Stimulated activated CD4-positive, alpha-beta T cell treated with anti-CD3 and anti-CD28 coated beads, Interleukin-15, amount 100 ng/mL, for 1 hour (primary cell): Measurements from ENCODE around the gene R3HCC1L.

Experiments
- DNase-seq, 2 donors: peaks; one replicate each; pipeline ENCODE4 v3.0.0-alpha.2; 2020; ENCODE audit warnings: low read depth in 1 of 2, low spot score in 1 of 2

The R3HCC1L gene

DNA sequence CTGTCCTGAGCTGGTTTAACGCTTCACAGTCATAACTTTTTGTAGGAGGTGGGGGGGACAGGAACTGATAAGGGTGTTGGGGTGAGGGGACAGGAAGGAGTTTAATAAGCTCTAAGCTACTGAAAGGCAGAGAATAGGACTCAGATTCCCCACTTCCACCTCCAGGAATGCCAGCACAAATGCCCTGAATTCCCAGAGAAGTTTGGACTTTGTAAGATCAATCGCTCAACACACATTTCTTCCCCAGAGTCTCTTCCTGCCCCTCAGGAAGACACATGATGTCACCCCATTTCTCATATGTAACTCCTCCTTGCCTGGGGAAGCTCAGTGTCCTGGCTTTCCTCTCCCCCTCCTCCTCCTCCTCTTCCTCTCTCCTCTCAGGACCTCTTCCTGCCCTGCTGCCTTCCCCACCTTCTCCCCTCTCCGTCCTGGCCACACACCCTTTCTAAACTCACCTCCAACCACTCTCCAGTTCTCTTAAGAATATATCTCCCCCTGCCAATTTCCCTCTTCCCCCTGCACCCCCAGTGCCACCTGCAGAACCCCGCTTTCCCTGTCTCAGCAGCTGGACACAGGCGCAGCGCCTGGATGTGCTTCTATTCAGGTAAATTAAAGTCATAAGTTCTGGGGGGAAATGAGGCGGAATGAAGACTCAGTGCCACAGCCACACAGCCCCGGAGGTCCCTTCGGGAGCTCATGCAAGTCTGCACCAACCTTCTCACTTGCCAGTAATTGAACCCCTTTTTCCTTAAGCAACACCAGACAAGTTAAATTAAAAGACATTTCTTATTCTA is 138.8 kb downstream of the R3HCC1L start:
- no peak for DNase-seq

DNA sequence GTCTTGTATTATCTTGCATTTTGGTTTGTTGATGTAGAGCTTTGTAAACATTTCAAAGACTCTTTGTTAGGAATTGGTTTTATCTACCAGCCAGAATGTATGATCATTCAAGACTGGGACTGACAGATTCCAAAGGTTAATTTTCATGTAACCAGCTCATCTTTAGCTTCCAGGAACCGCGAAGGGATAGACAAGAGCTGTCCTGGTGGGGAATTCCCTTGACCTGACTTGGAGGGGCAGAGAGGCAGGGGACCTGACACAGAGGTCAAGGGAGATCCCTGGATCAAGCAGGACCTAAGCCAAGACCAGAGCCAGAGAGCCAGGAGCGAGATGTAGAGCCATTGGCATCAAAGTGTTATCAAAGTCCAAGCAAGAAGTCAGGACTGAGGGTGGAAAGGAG is 140.1 kb downstream of the R3HCC1L start:
- no peak for DNase-seq

DNA sequence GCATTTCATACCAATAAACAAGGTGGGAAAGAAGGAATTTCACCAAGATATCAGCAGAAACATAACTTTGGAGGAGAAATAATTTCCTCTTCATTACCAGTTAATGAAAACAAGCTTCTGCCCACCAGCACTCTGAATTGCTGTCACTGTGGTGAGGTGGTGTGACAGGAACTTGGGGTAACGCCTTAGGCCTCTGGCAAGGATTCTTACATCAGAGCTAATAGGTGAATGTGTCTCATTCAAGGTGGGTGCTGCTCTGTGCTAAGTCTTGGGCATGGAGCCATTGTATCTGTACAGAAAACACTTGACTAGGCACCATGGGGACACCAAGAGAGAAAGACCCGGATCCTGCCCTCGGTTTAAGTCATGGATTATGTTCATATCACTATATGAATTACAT is 141.9 kb downstream of the R3HCC1L start:
- no peak for DNase-seq

DNA sequence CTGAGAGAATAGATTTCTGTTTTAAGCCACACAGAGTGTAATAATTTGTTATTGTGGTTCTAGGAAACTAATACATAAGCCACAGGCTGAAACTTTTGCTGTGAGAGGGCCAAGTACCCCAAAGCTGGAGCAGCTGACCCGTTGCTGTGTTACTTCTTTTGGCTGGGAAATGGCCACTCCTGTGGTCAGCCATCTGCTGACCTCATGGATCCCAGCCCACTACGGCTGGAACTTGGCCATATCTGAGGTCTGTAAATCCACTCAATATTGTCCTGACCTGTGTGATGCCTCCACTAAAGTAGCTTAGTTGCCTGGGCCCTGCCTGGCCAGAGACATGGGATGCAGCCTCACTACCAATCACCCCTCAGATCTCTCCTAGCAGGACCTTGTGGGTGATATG is 151.0 kb downstream of the R3HCC1L start:
- DNase-seq = no peak

DNA sequence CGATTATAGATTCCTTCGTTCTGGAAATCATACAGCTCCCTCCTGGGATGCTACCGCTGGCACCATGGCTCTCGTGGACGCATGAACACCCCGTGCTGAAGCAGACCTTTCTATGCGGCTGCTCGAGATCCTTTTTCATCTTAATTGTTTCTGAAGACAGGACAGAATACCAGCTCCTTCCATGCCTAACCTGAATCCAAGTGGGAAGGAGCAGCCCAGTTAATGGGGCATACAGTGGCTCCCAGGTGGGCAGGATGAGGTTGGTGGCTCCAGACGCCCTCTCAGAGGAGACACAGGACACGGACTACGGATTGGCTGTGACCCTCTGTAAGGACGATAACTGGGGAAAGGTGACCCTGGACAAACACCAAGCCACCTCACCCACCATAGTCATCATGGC is 152.0 kb downstream of the R3HCC1L start:
- no peak for DNase-seq

GRCh38 chr10:98287321-98287720 is 152.9 kb downstream of the R3HCC1L start:
- DNase-seq = no peak

DNA sequence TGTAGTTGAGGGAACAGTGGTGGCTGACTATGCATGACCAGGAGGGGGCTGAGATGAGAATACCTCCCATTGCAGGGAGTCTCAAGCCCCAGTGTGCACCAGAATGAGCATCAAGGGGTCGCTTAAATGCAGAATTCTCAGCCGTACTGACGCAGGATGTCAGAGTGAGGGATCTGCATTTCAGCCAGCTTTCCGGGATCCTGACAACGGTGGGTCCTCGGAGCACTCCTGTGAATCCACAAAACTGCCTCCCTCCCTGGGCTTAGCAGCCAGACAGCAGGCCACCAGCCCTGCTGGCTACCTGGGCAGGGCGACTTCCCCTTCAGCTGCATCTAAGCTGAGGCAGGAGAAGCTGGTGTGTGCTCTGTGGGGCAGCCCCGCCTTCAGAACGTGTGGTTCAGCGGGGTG is 155.3 kb downstream of the R3HCC1L start:
- DNase-seq = no peak

GRCh38 chr10:98292971-98293370 is 158.5 kb downstream of the R3HCC1L start:
- DNase-seq = no peak

- DNase-seq = no peak
Measured at GRCh38 chr10:98293550-98294269, 159.3 kb downstream of the R3HCC1L start.

DNA sequence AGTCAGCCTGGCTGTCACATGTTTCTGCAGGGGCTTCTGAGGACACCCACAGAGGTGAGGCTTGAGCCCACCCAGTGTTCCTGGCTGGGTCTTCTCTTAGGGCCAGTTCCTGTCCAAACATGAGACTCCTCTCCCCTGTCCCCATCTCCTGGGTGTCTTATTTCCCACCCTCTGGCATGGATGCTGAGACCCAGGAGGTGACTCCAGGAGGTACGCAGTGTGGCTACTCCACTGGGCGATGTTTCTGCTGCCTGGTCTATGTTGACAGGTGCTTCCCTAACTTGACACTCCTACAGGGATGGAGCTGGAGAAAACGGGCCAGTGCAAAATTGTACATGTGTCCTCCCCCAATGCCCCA is 159.8 kb downstream of the R3HCC1L start:
- no peak for DNase-seq
